Measurements from ENCODE around the gene RGL3. TPM values are rescaled to one million over a fixed set of nuclear protein-coding genes. Genes with fewer than 3 reads are reported as not detected.

The RGL3 gene
- total and polyA plus RNA-seq, 8 donors: 22.3 to 170 (median 39.8) TPM

DNA sequence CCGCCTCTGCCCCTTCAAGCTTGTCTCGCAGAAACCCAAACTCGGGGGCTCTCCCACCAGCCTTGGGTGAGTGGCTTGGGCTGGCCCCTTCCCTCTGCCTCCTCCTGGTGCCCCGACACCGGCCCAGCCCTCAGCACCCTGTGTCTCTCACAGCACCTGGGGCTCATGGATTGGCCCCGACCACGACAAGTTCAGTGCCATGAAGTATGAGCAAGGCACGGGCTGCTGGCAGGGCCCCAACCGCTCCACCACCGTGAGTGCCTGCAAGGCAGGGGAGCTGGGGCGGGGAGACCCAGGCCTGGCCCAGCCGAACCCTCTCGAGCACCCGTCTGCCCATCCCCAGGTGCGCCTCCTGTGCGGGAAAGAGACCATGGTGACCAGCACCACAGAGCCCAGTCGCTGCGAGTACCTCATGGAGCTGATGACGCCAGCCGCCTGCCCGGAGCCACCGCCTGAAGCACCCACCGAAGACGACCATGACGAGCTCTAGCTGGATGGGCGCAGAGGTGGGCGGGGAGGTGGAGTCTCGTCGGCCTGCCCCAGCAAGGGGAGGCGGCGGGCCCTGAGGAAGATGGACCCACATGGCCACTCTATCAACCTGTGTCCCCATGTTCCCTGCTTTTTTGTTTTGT is 29.9 kb upstream of the RGL3 start:
- intact Hi-C loops (cut with DNase I): loop anchor here in 2 of 3 donors (10.0 kb wide), 1 partner anchor 154 kb away; the partner anchor contains the start of gene TSPAN16 (in 2 of the 2)
- Histone ChIP-seq H3K27ac (no peak overlapping the region), H3K36me3 (peaks cover 0 to 18% (median 0%) of the 10 kb centered on the region in 3 donors), H3K4me1 (no peaks in the 10 kb centered on the region), H3K4me3 (no peak overlapping the region), H3K9me3 (no peaks in the 10 kb centered on the region), H3K27me3 (no peaks in the 10 kb centered on the region)
- FAIRE-seq (no peak), ATAC-seq (no peak), DNase-seq (peak in 2 of 6 donors; percentile 44 to 71)
- TF ChIP-seq CTCF (IDR thresholded peaks at IDR 0.05): no peak
- WGBS, 2 donors: 94 to 96% methylated on average over 25 to 31 of the region's 31 CpGs

DNA sequence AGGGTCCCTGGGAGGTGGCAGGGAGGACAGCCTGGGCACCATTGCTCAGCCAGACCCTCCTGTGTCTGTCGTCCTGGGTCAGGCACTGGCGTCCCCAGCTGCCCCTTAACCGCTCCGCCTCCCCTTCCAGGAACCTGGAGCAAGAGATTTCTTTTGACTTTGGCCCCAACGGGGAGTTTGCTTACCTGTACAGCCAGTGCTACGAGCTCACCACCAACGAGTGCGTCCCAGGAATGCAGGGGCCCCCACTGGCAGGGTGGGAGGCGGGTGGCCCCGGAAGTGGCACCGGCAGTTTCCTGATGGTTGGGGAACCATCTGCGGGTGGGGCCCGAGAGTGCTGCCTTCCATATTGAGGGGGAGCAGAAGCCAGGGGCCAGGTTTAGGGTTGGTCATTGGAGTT is 29.3 kb upstream of the RGL3 start:
- 88 to 90% methylated on average over 13 of the region's 13 CpGs for WGBS, 2 donors
- TF ChIP-seq CTCF (IDR thresholded peaks at IDR 0.05): no peak
- no peaks in the 10 kb centered on the region for H3K27me3 ChIP-seq
- no peak overlapping the region for H3K4me3 ChIP-seq
- no peak overlapping the region for H3K27ac ChIP-seq
- no peaks in the 10 kb centered on the region for H3K4me1 ChIP-seq
- ATAC-seq (no peak), FAIRE-seq (no peak), DNase-seq (no peak)
- H3K36me3 ChIP-seq: peaks cover 0 to 18% (median 0%) of the 10 kb centered on the region in 3 donors
- no peaks in the 10 kb centered on the region for H3K9me3 ChIP-seq
- intact Hi-C loops (cut with DNase I): loop anchor here in 2 of 3 donors (10.0 kb wide), 1 partner anchor 154 kb away; the partner anchor contains the start of gene TSPAN16 (in 2 of the 2)

DNA sequence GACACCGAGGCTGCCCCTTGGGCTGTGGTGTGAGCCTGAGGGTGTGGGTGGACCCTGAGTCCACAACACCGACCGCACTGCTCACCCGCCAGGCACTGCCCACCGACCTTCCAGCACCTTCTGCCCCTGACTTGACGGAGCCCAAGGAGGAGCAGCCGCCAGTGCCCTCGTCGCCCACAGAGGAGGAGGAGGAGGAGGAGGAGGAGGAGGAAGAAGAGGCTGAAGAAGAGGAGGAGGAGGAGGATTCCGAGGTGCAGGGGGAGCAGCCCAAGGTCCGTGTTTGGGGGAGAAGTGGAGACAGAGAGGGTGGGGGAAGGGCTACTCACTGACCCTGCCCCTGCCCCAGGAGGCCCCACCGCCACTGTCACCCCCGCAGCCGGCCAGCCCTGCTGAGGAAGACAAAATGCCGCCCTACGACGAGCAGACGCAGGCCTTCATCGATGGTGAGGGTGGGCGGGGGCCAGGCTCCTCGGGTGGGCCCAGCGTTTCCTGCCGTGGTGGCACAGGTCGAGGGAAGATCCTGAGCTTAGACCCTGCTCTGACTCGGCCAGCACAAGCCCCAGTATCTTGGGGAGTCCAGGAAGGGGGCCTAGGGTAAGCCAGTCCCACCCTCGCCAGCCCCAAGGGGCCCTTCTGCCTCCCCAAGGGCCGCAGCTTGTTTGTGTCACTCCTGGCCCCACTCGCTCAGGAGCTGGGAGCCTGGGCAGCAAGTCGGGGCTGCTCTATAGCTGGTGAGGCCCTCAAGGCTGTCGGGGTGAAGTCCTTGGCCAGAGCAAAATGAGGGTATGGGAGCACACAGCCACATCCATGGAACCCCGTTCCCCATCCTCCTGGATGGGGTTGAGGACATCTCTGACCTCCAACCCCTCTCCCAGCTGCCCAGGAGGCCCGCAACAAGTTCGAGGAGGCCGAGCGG is 28.5 kb upstream of the RGL3 start:
- ATAC-seq: no peak
- Histone ChIP-seq H3K36me3 (peaks cover 0 to 18% (median 0%) of the 10 kb centered on the region in 3 donors), H3K9me3 (no peaks in the 10 kb centered on the region), H3K4me3 (no peak overlapping the region), H3K27ac (no peak overlapping the region), H3K27me3 (no peaks in the 10 kb centered on the region), H3K4me1 (no peaks in the 10 kb centered on the region)
- WGBS, 2 donors: 89 to 92% methylated on average over 31 to 35 of the region's 35 CpGs
- intact Hi-C loops (cut with DNase I): loop anchor here in 2 of 3 donors (10.0 kb wide), 1 partner anchor 153 kb away; the partner anchor contains the start of gene TSPAN16 (in 2 of the 2)
- peak in 1 of 6 donors; percentile 71 for DNase-seq
- TF ChIP-seq CTCF (IDR thresholded peaks at IDR 0.05): no peak
- FAIRE-seq: no peak

- Histone ChIP-seq H3K36me3 (peaks cover 0 to 18% (median 0%) of the 10 kb centered on the region in 3 donors), H3K27ac (no peak overlapping the region), H3K27me3 (no peaks in the 10 kb centered on the region), H3K4me1 (no peaks in the 10 kb centered on the region), H3K4me3 (no peak overlapping the region), H3K9me3 (no peaks in the 10 kb centered on the region)
- ATAC-seq (peak; percentile 70 to 91 (median 83)), FAIRE-seq (no peak), DNase-seq (peak in 4 of 6 donors; percentile 63 to 89 (median 80))
- WGBS, 2 donors: 61 to 62% methylated on average over 22 to 23 of the region's 23 CpGs
- TF ChIP-seq CTCF (IDR thresholded peaks at IDR 0.05): peak; percentile 44 to 71 (median 62)
- intact Hi-C loops (cut with DNase I): loop anchor here in 2 of 3 donors (10.0 kb wide), 1 partner anchor 152 kb away; the partner anchor contains the start of gene TSPAN16 (in 2 of the 2)
Measured at GRCh38 chr19:11446652-11447301, 27.7 kb upstream of the RGL3 start.
